Esophagus squamous epithelium (tissue), 4 donors: ENCODE measurements around the gene PRRX1.

Experiments
- CTCF ChIP-seq, 6 experiments: fragments of 450-650 bp in 4 of 6; fragments of 200-600 bp in 2 of 6; sonication (generic) in 2 of 6; IDR thresholded peaks; one replicate each; pipeline ENCODE4 v1.5.1; 2016 to 2019; ENCODE audit warnings: antibody characterized with exemption in 6 of 6, mild to moderate bottlenecking in 4 of 6, moderate library complexity in 4 of 6
- POLR2A ChIP-seq, 4 donors: fragments of 450-650 bp; IDR thresholded peaks; one replicate each; pipeline ENCODE4 v1.6.1; 2017; ENCODE audit warnings: antibody characterized with exemption in 4 of 4, mild to moderate bottlenecking in 4 of 4, moderate library complexity in 3 of 4

- TF ChIP-seq POLR2A (IDR thresholded peaks at IDR 0.05) (no peak), CTCF (IDR thresholded peaks at IDR 0.05) (no peak)
Measured at GRCh38 chr1:170711682-170712081, 47.8 kb downstream of the PRRX1 start.
